ENCODE results near the gene CHRD. TPM values are rescaled to one million over a fixed set of nuclear protein-coding genes. Genes with fewer than 3 reads are reported as not detected.

CHRD gene
- total and polyA plus RNA-seq, 9 donors = 14.1 to 21.9 (median 17.6) TPM

DNA sequence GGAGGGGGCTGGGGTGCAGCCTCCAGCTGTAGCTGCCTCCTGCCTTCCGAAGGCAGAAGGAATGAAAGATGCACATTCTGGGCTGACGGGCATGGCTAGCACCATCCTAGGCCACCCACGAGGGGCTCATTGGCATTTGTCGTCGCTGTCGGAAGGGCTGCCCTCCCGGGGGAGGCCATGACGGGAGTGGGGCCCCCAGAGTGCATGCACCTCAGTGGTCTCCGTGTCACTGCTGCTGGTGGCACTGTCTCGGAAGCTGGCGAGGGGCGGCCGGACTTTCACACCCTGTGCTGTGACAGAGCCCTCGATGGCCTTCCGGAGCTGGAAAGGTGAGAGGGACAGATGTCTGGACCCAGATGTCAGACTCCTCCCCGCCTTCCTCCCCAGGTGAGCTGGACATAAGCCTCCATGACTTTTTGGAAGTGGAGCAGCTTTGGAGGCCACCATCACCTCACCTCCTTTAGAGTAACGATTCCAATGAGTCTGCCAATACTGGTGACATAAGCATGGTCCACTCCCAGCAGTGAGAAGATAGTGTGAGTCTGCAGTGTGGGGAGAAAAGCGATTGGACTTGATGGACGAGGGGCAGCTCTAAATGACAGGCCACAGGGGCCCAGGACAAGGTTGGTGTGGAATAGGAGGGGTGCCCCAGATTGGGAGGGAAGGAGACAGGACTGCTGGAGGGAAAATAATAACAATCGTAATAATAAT, 33.2 kb upstream of the CHRD start:
- Histone ChIP-seq H3K36me3 (ENCODE audit: control insufficient read depth, insufficient read depth, low read length) (peaks cover 32% of the 10 kb centered on the region), H3K27ac (ENCODE audit: low read length) (no peak overlapping the region), H3K4me1 (ENCODE audit: control insufficient read depth, insufficient read depth, low read length) (peaks cover 22% of the 10 kb centered on the region), H3K27me3 (ENCODE audit: control insufficient read depth, insufficient read depth, low read length) (no peaks in the 10 kb centered on the region), H3K4me3 (ENCODE audit: low read length) (no peak overlapping the region), H3K9me3 (replicated peaks; ENCODE audit: control insufficient read depth, low read depth, low read length) (no peaks in the 10 kb centered on the region)
- no peak for DNase-seq
- WGBS (ENCODE audit: insufficient coverage) = 83% methylated on average over 15 of the region's 20 CpGs

DNA sequence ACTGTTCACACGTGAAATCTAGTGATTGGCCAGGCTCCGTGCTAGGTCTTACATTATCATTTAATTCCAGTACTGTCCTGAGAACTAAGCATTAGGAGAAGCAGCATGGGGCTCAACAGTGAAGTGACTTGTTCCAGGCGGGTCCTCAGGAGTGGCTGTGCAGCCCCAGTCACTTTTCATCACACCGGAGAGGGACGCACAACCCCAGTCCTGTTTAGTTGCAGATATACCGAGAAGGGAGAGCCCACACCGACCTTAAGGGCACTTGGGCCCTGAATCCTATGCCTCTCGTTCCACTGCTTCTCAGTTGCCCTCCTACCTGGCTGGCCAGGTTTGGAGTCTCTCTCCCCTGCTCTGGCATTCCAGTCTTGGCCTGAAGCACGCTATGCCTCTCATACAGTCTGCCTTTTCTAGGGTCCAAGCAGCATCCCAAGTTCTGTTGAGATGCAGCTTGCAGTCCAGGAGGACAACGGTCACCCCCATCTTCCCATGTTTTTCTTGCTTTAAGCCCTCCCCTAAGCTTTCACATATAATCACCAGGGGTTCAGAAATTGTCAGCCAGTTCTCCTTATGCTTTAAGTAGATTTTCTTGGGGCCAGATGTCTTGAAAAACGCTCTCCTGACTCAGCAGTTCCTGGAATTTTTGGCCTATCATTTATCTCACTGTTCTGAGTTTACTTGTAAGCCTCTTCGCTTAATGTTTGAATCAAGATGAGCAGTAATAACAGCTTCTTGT, 32.4 kb upstream of the CHRD start:
- peak; percentile 79 for DNase-seq
- WGBS (ENCODE audit: insufficient coverage) = 70% methylated on average over 8 of the region's 12 CpGs
- H3K27ac ChIP-seq (ENCODE audit: low read length) = peak overlapping the region; percentile 22

DNA sequence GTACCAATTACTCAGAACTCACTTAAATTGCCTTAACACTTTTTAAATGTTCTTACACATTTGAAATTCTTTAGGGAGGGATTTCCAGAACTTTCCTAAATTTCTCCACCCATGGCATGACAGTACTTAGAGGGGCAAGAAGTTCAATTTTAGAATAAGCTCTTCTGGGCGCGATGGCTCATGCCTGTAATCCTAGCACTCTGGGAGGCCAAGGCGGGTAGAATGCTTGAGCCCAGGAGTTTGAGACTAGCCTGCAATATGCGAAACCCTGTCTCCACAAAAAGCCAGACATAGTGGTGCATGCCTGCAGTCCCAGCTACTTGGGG, 31.8 kb upstream of the CHRD start:
- Histone ChIP-seq H3K27ac (ENCODE audit: low read length) (no peak overlapping the region), H3K4me3 (ENCODE audit: low read length) (no peak overlapping the region), H3K36me3 (ENCODE audit: control insufficient read depth, insufficient read depth, low read length) (peaks cover 28% of the 10 kb centered on the region), H3K4me1 (ENCODE audit: control insufficient read depth, insufficient read depth, low read length) (peaks cover 23% of the 10 kb centered on the region), H3K9me3 (replicated peaks; ENCODE audit: control insufficient read depth, low read depth, low read length) (no peaks in the 10 kb centered on the region), H3K27me3 (ENCODE audit: control insufficient read depth, insufficient read depth, low read length) (no peaks in the 10 kb centered on the region)
- DNase-seq = no peak
- WGBS (ENCODE audit: insufficient coverage) = 50% methylated on average over 4 of the region's 4 CpGs

More for the DNA sequence above, 32.4 kb upstream of the CHRD start:
- Histone ChIP-seq H3K4me3 (ENCODE audit: low read length) (no peak overlapping the region), H3K36me3 (ENCODE audit: control insufficient read depth, insufficient read depth, low read length) (peaks cover 32% of the 10 kb centered on the region), H3K9me3 (replicated peaks; ENCODE audit: control insufficient read depth, low read depth, low read length) (no peaks in the 10 kb centered on the region), H3K27me3 (ENCODE audit: control insufficient read depth, insufficient read depth, low read length) (no peaks in the 10 kb centered on the region), H3K4me1 (ENCODE audit: control insufficient read depth, insufficient read depth, low read length) (peaks cover 24% of the 10 kb centered on the region)

DNA sequence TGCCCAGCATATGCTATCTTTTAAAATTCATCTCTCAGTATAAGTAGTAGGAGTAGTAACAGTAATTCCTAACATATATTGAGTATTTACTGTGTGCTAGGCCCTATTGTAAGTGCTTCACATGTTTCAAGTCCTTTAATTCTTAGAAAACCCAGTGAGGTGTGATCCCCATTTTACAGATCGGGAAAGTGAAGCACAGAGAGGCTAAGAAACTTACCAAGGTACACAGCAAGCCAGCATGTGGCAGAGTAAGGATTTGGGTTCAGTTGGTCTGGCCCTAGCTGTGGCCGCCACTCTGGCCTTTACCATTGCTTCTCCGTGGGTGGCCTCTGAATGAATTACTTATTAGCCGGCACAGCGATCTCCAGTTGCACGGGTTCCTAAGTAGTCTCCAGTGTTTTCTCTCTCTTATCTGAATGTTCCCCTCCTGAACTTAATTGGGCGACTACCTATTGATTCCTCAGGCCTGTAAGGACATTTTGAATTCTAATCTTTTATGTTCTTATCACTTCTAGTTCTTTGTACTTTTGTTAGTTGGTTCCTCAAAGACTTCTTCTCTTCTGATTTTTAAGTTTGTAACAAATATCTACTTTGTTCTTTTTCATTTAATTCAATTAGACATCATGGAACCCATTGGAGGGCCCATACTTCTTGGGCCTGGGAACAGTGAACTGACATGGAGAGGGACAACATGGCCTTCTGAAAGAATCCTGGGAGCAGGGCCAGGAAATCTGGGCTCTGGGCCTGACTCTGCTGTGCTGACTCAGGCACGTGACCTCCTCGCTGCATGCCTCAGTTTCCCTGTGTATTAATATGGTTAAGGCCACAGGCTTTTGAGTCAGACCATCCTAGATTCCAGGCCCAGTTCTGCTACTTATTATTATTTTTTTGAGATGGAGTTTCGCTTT, 30.0 kb upstream of the CHRD start:
- Histone ChIP-seq H3K4me1 (ENCODE audit: control insufficient read depth, insufficient read depth, low read length) (peaks cover 20% of the 10 kb centered on the region), H3K36me3 (ENCODE audit: control insufficient read depth, insufficient read depth, low read length) (peaks cover 18% of the 10 kb centered on the region), H3K27ac (ENCODE audit: low read length) (no peak overlapping the region), H3K27me3 (ENCODE audit: control insufficient read depth, insufficient read depth, low read length) (no peaks in the 10 kb centered on the region), H3K9me3 (replicated peaks; ENCODE audit: control insufficient read depth, low read depth, low read length) (no peaks in the 10 kb centered on the region), H3K4me3 (ENCODE audit: low read length) (no peak overlapping the region)
- WGBS (ENCODE audit: insufficient coverage) = 82% methylated on average over 6 of the region's 10 CpGs
- DNase-seq = no peak

DNA sequence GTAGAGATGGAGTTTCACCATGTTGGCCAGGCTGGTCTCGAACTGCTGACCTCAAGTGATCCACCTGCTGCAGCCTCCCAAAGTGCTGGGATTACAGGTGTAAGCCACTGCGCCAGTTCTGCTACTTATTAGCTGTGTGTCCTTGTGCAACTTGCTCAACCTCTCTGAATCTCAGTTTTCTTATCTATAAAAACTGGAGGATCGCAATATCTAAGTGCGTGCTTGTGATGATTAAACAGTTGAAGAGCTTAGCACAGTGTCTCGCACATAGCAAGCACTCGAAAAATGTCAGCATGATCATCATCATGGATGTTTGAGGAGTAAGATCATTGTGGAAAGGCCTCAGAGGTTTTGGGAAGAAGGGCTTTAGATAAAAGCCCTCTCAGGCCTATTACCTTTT, 29.2 kb upstream of the CHRD start:
- Histone ChIP-seq H3K36me3 (ENCODE audit: control insufficient read depth, insufficient read depth, low read length) (peaks cover 20% of the 10 kb centered on the region), H3K4me3 (ENCODE audit: low read length) (no peak overlapping the region), H3K27ac (ENCODE audit: low read length) (no peak overlapping the region), H3K4me1 (ENCODE audit: control insufficient read depth, insufficient read depth, low read length) (peaks cover 16% of the 10 kb centered on the region), H3K9me3 (replicated peaks; ENCODE audit: control insufficient read depth, low read depth, low read length) (no peaks in the 10 kb centered on the region), H3K27me3 (ENCODE audit: control insufficient read depth, insufficient read depth, low read length) (no peaks in the 10 kb centered on the region)
- no peak for DNase-seq
- 87% methylated on average over 6 of the region's 6 CpGs for WGBS (ENCODE audit: insufficient coverage)

DNA sequence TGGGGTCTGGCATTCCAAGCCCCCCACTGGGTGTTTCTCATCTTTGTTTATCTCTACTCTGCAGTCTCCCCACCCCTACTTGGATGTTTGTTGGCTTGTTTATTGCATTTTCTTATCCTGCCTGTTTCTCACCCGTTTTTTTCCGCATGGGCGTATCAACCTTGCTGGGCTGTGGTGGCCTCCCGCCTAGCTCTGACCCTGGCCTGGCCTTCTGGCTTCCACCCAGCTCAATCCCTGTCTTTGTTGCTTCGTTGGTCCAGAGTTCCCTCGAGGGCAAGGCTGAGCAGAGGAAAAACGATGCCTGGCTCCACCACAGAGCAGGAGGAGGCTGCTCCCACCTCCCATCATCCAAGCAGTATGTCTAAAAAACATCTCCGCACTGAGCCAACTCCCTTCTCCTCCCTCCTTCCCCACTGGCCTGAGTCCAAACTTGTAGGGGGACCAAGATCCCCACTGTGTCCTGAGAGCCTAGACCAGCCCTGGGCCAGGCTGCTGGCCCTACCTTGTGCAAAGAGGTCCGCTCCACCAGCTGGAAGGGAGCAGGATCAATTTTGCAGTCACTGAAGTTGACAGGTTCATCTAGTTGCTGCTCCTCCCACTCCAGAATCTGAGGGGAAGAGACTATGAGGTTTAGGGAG, 28.2 kb upstream of the CHRD start:
- Histone ChIP-seq H3K4me1 (ENCODE audit: control insufficient read depth, insufficient read depth, low read length) (peaks cover 13% of the 10 kb centered on the region), H3K27ac (ENCODE audit: low read length) (no peak overlapping the region), H3K27me3 (ENCODE audit: control insufficient read depth, insufficient read depth, low read length) (no peaks in the 10 kb centered on the region), H3K9me3 (replicated peaks; ENCODE audit: control insufficient read depth, low read depth, low read length) (no peaks in the 10 kb centered on the region), H3K36me3 (ENCODE audit: control insufficient read depth, insufficient read depth, low read length) (peaks cover 21% of the 10 kb centered on the region), H3K4me3 (ENCODE audit: low read length) (no peak overlapping the region)
- 27% methylated on average over 7 of the region's 9 CpGs for WGBS (ENCODE audit: insufficient coverage)
- no peak for DNase-seq

DNA sequence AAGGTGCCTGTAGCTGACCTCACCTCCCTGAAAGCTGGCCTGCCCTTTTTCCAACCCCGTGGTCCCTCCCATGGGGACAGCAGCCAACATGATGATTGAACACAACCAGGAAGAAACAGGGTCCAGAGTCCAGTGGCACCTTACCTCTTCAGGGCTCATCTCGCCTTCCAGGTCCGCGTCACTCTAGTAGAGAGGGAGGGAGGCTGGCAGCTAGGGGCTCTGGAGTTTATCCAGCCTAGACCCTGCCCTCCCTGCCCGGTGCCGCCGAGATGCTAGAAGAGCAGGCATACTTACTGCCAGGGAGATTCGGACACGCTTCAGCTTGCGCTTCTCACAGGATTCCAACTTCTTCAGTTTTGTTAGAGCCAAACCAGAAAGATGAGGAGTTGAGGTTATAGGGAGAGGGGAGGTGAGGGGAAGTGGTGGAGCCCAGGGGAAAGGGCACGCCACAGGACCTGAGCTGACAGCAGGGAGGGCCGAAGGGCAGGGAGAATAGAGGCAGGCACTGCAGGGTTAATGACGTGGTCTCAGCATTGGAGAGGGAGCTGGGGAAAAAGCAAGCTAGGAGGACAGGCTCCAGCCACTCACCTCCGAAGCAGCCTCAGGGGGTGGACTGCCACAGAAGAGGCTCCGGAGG, 27.6 kb upstream of the CHRD start:
- no peaks in the 10 kb centered on the region for H3K27me3 ChIP-seq (ENCODE audit: control insufficient read depth, insufficient read depth, low read length)
- WGBS (ENCODE audit: insufficient coverage) = 88% methylated on average over 12 of the region's 15 CpGs
- H3K4me1 ChIP-seq (ENCODE audit: control insufficient read depth, insufficient read depth, low read length) = peaks cover 13% of the 10 kb centered on the region

DNA sequence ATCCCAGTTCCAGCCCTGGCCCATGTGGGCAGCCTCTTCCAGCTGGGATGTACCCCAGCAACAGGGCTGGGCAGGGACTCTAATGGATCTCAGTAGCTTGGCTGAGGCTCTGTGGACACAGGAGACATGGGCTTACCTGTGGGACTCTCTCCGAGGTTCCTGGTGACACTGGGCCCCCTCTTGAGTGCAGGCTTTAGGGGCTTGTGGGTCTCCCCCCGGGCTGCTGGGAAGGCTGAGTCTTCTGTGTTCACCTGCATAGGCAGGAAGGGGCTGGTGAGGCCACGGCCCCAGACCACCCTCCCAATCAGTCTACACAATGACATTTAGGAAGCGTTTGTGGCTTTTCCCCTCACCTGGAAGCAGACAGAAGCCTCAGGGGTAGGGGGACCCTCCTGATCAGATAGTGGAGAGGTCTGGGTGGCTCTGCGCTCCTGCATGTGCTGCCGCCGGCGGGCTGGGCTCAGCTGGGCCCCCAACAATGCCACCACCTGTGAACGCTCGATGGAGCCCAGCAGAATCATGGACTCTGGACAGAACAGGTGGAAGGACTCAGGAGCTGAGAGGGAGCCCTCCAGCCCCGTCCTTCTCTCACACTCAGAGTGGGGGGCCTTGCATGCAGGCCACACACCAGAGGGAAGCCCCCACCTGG, 26.8 kb upstream of the CHRD start:
- peaks cover 8% of the 10 kb centered on the region for H3K4me1 ChIP-seq (ENCODE audit: control insufficient read depth, insufficient read depth, low read length)
- WGBS (ENCODE audit: insufficient coverage) = 81% methylated on average over 2 of the region's 11 CpGs
- H3K36me3 ChIP-seq (ENCODE audit: control insufficient read depth, insufficient read depth, low read length) = peaks cover 31% of the 10 kb centered on the region
- DNase-seq = no peak
- H3K27ac ChIP-seq (ENCODE audit: low read length) = no peak overlapping the region
- H3K9me3 ChIP-seq (replicated peaks; ENCODE audit: control insufficient read depth, low read depth, low read length) = no peaks in the 10 kb centered on the region
- no peaks in the 10 kb centered on the region for H3K27me3 ChIP-seq (ENCODE audit: control insufficient read depth, insufficient read depth, low read length)
- H3K4me3 ChIP-seq (ENCODE audit: low read length) = no peak overlapping the region

More for the DNA sequence above, 27.6 kb upstream of the CHRD start:
- H3K9me3 ChIP-seq (replicated peaks; ENCODE audit: control insufficient read depth, low read depth, low read length) = no peaks in the 10 kb centered on the region
- H3K4me3 ChIP-seq (ENCODE audit: low read length) = no peak overlapping the region
- DNase-seq = no peak
- no peak overlapping the region for H3K27ac ChIP-seq (ENCODE audit: low read length)
- peaks cover 24% of the 10 kb centered on the region for H3K36me3 ChIP-seq (ENCODE audit: control insufficient read depth, insufficient read depth, low read length)

DNA sequence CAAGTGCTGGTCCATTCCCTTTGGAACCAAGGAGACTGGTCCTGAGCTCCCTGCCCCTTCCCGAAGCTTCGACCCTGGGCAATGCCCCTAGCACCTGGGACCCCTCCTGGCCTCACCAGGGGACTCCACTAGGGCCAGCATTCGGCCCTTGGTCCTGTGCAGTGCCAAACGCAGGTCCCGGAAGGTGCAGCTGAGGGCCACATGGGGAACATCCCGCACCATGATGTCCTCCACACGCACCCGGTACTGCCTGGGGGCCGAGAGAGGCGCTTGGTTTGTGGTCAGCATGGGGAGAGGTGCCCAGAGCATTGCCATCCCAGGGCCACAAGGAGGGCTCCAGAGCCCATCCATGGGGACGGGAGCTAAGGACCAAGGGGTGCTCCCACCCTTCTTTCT, 26.3 kb upstream of the CHRD start:
- 87% methylated on average over 11 of the region's 11 CpGs for WGBS (ENCODE audit: insufficient coverage)
- Histone ChIP-seq H3K27me3 (ENCODE audit: control insufficient read depth, insufficient read depth, low read length) (no peaks in the 10 kb centered on the region), H3K36me3 (ENCODE audit: control insufficient read depth, insufficient read depth, low read length) (peaks cover 32% of the 10 kb centered on the region), H3K4me1 (ENCODE audit: control insufficient read depth, insufficient read depth, low read length) (peaks cover 6% of the 10 kb centered on the region), H3K9me3 (replicated peaks; ENCODE audit: control insufficient read depth, low read depth, low read length) (no peaks in the 10 kb centered on the region), H3K4me3 (ENCODE audit: low read length) (no peak overlapping the region), H3K27ac (ENCODE audit: low read length) (no peak overlapping the region)
- no peak for DNase-seq
